GM12873 (cell line): ENCODE data around the gene RPL10.

ENCODE experiments used
- TF ChIP-seq, protein P1 (sequence below): IDR thresholded peaks from 2 replicates; pipeline ENCODE4 v1.5.1; 2012; ENCODE audit warnings: low read depth, mild to moderate bottlenecking, moderate library complexity, low read length, control low read depth; ENCODE audit not compliant: insufficient read depth; ENCODE audit errors: missing control alignments

The RPL10 gene

GRCh38 chrX:154374313-154375155 is 23.6 kb upstream of the RPL10 start, which contains the start of gene FLNA:
Gene FLNA, minus strand, starts transcription at chrX:154374634. Its CDS starts 3,389 bp downstream, at chrX:154371245.
- TF ChIP-seq, protein P1, sequence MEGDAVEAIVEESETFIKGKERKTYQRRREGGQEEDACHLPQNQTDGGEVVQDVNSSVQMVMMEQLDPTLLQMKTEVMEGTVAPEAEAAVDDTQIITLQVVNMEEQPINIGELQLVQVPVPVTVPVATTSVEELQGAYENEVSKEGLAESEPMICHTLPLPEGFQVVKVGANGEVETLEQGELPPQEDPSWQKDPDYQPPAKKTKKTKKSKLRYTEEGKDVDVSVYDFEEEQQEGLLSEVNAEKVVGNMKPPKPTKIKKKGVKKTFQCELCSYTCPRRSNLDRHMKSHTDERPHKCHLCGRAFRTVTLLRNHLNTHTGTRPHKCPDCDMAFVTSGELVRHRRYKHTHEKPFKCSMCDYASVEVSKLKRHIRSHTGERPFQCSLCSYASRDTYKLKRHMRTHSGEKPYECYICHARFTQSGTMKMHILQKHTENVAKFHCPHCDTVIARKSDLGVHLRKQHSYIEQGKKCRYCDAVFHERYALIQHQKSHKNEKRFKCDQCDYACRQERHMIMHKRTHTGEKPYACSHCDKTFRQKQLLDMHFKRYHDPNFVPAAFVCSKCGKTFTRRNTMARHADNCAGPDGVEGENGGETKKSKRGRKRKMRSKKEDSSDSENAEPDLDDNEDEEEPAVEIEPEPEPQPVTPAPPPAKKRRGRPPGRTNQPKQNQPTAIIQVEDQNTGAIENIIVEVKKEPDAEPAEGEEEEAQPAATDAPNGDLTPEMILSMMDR: no peak

- TF ChIP-seq, protein P1: no peak
These were observed 23.0 kb upstream of the RPL10 start for GRCh38 chrX:154375156-154375504.

DNA sequence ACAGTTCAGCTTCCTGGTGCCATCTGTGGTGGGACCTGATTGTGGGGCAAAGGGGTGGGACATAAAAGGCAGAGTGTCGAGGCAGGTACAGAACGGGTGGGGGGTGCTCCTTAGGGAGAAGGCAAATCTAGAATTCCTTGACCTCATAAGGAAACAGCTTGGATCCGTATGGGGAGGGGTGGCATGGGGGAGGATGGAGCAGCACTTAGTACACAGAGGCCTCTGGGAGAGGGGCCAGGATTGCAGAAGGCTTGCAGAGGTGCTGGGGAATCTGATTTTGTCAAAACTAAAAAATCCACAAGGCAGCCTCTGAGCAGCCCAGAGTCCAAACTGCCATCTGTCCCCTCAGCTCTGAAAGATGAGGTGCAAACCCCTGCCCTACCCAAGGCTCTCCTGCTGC is 21.4 kb upstream of the RPL10 start:
- TF ChIP-seq, protein P1: no peak

- TF ChIP-seq, protein P1: no peak
These were observed 19.9 kb upstream of the RPL10 start for GRCh38 chrX:154378059-154378798.

GRCh38 chrX:154378799-154379568 is 19.2 kb upstream of the RPL10 start, which contains the start of gene EMD:
Gene EMD, plus strand, starts transcription at chrX:154379295. Its CDS starts 190 bp downstream, at chrX:154379485.
- TF ChIP-seq, protein P1: no peak

- TF ChIP-seq, protein P1: no peak
These were observed 18.6 kb upstream of the RPL10 start for GRCh38 chrX:154379569-154379951.
